GM18511 (cell line): ENCODE results near the gene TRIP10.

Source experiments
- ATAC-seq: cut with Tn5 transposase; IDR thresholded peaks from one replicate; pipeline ENCODE4 v1.9.1; 2021; ENCODE audit warnings: mild to moderate bottlenecking, moderate library complexity; ENCODE audit not compliant: unreplicated experiment

TRIP10 gene

DNA sequence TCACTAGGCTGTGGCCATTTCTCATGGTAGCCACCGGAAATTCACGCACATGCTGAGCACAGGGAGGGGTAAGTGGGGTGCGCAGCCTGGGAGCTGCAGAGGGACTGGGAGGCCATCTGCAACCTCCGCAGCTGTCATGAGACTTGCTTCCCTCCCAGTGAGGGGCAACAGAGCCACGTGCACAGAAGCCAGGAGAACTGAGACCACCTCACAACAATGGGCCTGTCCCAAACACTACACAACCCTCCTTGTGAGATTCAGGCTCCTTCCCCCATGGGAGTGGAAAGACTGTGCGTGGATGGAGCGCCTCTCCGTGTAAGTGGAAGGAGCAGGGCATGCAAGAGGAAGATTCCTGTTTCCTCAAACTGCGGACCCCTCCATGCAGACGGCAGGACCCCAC lies 27.9 kb upstream of the TRIP10 start:
- no peak for ATAC-seq

DNA sequence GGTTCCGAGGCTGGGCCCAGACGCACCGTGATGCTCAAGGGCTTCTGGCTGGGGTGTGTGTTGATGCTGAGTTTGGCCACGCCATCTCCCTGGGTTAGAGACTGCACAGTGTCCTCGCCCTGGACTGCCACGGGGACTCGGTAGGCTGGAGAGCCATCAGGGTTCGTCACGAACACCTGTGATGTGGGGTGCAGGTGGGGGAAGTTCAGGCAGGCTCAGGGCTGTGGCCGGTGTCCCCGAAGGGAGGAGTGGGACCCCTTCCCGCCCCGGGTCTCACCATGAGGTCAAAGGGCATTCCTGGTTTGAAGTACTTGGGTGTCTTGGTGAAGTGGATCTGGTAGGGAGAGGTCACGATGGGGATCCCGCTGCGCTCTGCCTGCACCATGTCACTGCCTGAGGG lies 27.2 kb upstream of the TRIP10 start:
- ATAC-seq, result no peak

DNA sequence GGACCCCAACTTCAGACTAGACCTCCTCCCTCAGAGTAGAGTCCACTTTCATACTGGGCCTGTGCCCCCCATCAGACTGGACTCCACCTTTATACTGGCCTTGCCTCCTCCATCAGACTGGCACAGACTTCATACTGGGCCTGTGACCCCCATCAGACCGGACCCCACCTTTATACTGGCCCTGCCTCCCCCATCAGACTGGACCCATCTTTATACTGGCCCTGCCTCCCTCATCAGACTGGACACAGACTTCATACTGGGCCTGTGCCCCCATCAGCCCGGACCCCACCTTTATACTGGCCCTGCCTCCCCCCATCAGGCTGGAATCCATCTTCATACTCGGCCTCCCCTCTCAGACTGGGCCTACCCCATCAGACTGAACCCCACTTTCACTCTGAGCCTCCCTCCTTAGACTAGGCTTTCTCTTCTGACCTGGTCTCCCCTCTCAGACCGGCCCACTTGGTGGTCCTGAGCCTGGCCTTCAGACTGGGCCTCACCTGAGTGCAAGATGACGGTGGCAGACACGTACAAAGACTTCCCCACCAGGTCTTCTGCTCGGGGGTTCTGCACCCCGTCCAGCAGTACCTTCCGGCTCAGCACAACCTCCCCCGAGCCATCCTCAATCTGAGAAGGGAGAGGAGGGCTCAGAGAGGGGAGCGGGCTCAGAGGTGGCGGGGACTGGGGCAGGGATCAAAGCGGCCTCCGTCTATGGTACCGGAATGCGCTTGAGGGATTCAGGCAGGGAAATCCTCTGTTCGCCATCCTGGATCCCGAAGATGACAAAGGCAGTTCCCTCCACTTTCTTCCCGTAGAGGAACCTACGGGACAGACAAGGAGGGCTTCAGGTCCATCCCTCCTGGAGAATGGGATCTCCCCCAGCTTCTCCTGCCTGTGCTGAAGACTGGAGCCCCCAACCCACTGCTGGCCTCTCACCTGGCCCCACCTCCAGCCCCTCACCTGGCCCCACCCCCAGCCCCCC lies 26.5 kb upstream of the TRIP10 start:
- no peak for ATAC-seq

DNA sequence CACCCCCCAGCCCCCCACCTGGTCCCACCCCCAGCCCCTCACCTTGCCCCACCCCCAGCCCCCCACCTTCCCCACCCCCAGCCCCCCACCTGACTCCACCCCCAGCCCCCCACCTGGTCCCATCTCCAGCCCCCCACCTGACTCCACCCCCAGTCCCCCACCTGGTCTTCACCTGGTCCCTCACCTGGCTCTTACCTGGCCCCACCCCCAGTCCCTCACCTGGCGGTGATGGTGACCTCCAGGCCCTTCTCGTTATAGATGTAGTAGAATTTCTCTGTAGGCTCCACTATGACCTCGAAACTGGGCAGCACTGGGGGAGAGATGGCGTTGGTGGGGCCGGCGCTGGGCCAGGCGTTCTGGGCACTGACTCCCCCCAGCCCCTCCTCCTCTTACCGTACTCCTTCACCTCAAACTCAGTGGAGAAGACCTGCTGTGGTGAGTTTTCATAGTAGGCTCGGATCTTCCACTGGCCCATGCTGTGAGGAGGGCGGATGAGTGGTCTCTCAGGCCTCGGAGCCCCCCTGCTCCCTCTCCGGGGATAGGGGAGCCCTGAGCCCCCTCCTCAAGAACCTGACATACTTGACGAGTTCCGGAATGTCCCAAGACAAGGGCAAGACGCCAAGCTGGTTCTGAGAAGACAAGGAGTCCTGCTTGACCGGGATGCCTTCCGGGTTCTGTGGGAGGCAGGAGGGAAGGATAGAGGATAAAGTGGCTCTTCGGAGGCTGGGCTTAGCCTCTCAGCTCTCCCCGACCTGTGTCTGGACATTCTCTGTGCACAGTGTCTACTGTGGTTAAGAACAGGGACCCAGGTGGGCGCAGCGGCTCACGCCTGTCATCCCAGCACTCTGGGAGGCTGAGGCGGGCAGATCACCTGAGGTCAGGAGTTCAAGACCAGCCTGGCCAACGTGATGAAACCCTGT lies 25.4 kb upstream of the TRIP10 start:
- ATAC-seq, result no peak

DNA sequence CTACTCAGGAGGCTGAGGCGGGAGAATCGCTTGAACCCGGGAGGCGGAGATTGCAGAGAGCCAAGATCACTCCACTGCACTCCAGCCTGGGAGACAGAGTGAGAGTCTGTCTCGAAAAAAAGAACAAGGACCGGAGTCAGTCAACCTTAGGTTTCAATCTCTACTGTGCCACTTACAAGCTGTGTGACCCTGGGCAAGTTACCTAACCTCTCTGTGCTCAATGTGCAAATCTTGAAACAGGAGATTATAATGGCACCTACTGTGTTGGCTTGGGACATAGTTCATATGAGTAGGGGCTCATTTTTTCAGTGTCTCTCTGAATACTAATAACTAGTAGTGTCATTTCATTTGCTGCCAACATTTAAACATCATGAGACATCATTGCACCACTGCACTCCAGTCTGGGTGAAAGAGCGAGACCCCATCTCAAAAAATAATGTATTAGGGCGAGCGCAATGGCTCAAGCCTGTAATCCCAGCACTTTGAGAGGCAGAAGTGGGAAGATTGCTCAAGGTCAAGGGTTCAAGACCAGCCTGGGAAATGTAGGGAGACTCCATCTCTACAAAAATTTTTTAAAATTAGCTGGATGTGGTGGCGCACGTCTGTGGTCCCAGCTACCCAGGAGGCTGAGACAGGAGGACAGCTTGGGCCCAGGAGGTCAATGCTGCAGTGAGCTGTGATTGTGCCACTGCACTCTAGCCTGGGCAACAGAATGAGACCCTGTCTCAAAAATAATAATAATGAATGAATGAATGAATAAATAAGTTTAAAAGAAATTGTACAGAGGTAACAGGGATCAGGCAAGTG lies 24.5 kb upstream of the TRIP10 start:
- no peak for ATAC-seq

DNA sequence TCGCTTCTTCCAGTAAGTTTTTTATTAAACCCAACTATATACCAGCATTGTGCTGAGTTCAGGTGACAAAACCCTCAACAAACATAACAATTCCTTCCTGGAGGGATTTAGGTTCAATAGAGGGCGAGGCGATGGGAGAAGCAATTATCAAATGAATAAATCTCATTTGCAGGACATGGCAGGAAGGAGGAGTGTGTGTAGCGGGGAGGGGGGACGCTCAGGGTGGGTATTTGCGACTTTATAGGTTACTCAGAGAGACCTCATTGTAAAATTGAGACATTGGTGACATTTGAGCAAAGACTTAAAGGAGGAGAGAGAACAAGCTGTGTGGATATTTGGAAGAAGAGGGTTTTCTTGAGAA lies 22.9 kb upstream of the TRIP10 start:
- ATAC-seq, result no peak

DNA sequence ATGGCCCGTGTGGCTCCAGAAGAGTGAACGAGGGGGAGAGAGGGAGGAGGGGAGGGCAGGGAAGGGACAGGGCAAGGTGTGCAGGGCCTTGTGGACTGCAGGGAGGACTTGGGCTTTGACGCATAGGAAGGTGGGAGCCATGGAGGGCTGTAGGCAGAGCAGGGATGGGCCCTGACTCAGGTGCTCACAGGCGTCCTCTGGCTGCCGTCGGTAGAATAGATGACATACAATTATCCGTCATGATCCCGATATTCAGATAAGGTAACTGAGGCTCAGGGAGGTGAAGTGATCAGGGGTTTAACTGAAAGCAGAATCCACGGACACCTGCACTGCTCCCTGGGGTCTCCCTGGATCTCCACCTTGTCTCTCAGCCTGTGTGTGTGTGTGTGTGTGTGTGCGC lies 22.4 kb upstream of the TRIP10 start:
- ATAC-seq, result no peak

DNA sequence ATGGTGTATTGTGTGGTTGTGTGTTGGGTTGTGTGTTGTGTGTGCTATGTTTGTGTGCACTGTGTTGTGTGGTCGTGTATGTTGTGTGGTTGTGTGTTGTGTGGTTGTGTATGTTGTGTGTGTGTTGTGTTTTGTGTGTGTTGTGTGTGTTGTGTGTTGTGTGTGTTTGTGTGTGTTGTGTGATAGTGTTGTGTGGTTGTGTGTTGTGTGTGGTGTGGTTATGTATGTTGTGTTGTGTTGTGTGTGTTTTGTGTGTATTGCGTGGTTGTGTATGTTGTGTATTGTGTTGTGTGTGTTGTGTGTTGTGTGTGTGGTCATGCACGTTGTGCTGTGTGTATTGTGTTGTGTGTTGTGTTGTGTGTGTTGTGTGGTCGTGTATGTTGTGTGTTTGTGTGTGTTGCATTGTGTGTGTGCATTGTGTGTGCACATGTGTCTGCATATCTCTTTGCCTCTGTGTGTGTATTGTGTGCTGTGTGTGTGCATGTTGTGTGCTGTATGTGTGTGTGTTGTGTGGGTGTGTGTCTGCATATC lies 22.0 kb upstream of the TRIP10 start:
- ATAC-seq, result no peak

DNA sequence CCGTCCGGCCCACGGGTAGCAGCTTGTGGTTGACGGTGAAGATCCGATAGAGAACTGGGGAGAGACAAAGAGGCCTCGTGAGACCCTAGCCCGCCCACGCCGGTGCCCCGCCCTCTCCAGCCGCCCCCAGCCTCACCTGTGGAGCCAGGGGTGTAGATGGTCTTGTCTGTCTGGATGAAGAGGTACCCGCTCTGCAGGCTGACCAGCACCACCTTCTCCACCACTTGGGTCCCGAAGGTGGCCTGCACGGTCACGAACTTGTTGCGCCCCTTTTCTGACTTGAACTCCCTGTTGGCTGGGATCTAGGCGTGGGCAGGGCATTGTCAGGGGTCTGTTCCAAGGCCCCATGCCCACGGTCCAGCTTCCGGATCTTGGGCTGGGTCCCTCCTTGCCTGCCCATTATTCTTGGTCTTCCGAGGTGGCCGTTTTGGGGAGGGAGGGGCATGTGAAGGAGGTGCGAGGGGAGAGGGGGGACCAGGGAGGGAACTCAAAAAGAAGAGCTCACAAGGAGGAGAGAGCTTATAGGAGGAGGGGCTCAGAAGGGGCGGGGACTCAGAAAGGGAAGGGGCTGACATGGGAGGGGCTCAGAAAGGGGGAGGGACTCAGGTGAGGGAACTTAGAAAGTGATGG lies 21.3 kb upstream of the TRIP10 start:
- no peak for ATAC-seq

DNA sequence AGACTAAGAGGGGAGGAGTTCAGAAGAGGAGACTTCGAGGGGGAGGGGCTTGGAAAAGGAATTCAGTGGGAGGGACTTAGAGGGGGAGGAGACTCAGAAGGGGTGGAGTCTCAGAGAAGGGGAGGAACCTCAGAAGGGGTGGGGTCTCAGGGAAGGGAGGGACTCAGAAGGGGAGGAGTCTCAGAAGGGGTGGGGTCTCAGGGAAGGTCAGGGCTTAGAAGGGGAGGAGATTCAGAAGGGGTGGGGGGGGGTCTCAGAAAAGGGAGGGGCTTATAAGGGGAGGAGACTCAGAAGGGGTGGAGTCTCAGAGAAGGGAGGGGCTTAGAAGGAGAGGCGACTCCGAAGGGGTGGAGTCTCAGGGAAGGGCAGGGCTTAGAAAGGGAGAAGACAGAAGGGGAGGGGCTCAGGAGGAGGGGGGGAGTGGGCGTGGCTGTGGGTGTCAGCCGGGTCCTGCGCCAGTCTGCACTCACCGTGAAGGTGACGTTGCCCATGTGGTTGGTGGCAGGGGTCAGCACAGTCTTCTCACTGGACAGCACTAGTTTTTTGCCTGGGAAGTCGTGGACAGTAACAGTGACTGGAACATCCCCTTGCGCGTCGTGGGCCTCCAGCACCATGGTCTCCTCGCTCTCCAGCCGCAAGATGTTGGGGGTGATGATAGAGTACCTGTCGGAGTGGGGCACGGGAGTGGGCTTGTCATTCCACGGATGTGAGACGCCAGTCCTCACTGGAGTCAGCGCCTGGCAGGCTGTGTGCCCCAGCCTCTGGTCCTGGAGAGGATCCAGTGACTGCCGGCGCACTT lies 20.5 kb upstream of the TRIP10 start:
- ATAC-seq, result no peak

DNA sequence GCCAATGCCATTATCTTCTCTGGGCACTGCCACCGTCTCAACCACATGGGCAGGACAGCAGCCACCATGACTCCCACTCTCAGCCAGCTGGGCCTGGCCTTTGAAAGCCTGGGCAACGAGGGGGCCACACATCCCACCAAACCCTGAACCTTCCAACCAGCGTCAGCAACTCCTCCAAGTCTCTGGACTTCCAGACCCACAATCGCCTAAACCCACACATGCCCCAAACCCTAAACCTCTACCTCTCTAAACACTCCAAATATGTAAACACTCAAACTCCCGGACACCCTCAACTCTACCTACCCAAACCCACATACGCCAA lies 20.0 kb upstream of the TRIP10 start:
- ATAC-seq, result no peak

DNA sequence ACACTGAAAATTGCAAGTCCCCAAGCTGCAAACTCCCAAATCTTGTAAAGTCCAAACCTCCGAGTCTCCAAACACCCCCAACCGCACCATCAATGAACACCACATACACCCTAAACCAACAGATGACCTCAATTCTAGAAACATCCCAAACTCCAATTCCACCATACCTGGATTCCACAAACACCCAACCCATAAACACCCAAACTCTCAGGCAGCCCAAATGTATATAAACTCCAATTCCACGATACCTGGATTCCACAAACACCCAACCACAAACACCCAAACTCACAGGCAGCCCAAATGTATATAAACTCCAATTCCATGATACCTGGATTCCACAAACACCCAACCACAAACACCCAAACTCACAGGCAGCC lies 19.5 kb upstream of the TRIP10 start:
- ATAC-seq, result no peak

DNA sequence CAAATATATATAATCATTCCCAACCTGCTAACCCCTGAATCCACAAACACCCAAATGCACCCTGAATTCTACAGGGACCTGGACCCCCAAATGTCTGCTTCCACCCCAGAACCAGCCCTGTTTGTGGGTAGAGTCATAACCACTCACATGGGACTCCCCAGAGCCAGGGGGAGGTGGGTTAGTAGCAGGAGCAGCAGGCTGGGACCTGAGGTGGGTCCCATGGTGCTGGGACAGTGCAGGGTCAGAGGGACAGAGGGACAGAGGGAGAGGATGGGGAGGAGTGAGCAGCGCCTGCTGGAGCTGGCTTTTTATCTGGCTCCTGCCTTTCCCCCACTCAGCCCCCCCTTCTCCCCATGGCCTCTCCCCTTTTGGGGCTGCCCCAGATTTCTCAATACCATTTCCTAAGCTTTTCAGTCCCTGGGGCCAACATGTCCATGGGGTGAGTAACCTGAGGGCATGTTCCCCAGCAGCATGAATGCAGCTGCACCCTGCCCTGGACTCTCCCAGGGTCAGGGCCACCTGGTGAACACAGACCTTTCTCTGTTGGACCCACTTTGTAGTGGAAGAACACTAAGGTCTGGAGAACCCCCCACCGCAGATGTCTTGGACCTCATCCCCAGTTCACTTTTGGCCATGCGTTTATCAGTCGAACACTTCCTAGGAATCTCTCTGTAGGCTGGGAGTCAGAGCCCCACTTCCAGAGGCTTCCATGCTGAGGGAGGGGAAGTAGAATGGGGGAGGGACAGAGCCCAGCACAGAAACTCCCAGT lies 18.9 kb upstream of the TRIP10 start, which contains the start of gene C3:
Gene C3 (minus strand): TSS at position 282 of the 769 bp plus-strand sequence. CDS start 61 bp downstream, at position 221.
- ATAC-seq, result no peak

DNA sequence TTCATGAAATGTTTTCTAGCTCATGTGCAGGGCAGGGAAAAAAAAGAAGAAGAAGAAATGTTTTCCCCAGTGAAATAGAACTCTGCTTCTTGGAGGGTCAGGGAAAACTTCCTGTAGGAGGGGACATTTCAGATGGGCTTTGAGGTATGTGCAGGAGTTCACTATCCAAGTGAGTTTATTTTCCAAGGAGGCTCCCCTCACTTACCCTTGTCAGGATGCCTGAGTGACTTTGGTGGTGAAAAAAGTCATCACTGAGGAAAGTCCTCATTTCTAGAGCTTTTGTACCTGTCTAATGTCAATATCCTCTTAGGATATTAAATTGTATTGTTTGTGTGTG lies 18.4 kb upstream of the TRIP10 start:
- ATAC-seq, result no peak

DNA sequence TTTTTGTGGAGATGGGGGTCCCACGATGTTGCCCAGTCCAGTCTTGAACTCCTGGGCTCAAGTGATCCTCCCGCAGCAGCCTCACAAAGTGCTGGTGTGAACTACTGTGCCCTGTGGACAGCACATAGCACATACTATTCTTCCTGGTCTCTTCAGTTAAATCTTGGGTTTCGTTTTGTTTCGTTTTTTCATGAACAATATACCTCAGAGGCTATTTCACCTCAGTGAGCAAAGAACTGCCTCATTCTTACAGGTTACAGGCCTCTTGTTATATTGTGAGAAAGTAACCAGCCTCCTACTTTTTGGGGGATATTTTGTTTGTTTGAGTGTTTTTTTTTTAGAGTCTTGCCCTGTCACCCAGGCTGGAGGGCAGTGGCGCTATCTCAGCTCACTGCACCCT lies 17.7 kb upstream of the TRIP10 start:
- ATAC-seq, result no peak

DNA sequence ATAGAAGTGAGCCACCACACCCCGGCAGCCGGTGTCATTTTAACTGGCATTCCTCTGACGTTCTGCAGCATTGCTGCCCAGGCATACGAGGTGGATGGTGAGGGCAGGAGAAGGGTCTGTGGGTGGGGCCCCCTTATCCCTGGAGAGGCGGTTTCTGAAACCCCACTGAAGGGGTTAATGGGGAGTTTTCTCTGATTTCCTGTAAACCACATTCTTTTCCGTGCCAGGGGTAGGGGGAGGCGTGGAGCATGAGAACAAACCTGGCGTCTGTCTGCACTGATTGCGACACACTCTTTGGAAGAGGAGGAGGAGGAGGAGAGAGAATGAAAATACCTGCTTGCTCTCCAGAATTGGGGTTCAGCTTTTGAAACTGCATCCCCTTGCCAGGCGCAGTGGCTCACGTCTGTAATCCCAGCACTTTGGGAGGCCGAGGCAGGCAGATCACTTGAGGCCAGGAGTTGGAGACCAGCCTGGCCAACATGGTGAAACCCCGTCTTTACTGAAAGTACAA lies 16.3 kb upstream of the TRIP10 start:
- ATAC-seq, result no peak

DNA sequence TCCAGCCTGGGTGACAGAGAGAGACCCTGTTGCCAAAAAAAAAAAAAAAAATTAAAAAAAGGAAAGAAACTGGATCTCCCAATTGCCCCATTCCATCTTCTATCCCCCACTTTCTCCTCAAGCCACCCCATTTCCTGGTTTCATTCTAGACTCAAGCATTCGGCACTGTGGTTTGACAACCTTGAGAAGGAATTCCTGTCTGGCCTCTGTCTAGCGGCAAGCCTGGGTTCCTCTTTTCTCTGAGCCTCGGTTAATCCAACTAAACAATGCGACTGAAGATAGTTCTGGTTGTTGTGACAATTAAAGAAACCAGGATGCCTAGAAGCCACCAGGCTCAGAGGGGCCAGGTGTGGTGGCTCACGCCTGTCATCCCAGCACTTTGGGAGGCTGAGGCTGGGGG lies 15.7 kb upstream of the TRIP10 start:
- no peak for ATAC-seq

DNA sequence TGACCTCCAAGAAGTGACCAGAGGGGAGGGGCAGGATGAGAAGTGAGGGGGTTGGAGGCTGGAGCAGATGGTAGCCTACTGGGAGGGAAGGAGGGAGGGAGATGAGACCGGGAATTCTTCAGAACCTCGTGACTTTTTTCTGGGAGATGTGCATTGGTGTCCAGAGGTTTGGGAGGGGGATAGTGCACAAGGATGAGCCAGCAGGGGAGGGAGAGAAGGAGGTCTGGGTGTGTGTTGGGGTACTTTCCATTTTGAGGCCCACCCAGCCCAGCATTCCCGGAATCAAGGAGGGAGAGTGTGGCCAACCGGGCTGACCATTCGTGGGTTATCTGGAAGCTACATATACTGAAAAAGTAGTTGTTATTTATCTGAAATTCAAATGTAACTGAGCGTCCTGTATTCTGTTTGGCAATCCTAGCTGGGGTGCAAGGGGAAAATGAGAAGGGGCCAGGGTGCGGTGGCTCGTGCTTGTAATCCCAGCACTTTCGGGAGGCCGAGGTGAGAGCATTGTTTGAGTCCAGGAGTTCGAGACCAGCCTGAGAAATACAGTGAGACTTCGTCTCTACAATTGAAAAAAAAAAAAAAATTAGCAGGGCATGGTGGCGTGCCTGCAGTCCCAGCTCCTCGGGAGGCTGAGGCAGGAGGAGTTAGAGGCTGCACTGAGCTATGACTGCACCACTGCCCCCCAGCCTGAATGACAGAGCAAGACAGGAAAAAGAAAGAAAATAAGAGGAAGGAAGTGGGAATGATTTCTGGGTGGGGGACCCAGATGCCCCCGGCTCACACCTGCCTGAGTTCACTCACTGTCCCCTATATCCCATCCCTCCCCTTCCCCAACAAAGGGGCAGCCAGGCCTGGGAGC lies 14.6 kb upstream of the TRIP10 start:
- no peak for ATAC-seq
